Measurements from ENCODE around the gene KIF17.
A peak's percentile ranks its signal among the peaks of the same experiment; 100 is the strongest.

Gene KIF17

GRCh38 chr1:20636785-20637347 lies 80.9 kb downstream of the KIF17 start:
- Histone ChIP-seq H3K9me3 (ENCODE audit: control insufficient read depth in 2 of 2, low read length in 2 of 2) (no peaks in the 10 kb centered on the region), H3K9ac (ENCODE audit: low read length in 2 of 2) (no peak overlapping the region), H3K27me3 (ENCODE audit: control insufficient read depth in 1 of 2, insufficient read depth in 2 of 2, low read length in 2 of 2) (no peaks in the 10 kb centered on the region), H3K27ac (ENCODE audit: low read length) (no peak overlapping the region), H3K4me1 (ENCODE audit: control insufficient read depth, insufficient read depth, low read length) (peaks cover 17% of the 10 kb centered on the region), H3K36me3 (ENCODE audit: control insufficient read depth in 2 of 2, insufficient read depth in 2 of 2, low read length in 2 of 2) (peaks cover 30 to 45% of the 10 kb centered on the region in 2 donors), H3K4me3 (ENCODE audit: low read length in 2 of 2) (no peak overlapping the region)

- Histone ChIP-seq H3K4me1 (ENCODE audit: control insufficient read depth, insufficient read depth, low read length) (peaks cover 17% of the 10 kb centered on the region), H3K27ac (ENCODE audit: low read length) (no peak overlapping the region), H3K27me3 (ENCODE audit: control insufficient read depth in 1 of 2, insufficient read depth in 2 of 2, low read length in 2 of 2) (no peaks in the 10 kb centered on the region), H3K4me3 (ENCODE audit: low read length in 2 of 2) (peak overlapping the region; percentile 73 to 74), H3K9me3 (ENCODE audit: control insufficient read depth in 2 of 2, low read length in 2 of 2) (no peaks in the 10 kb centered on the region), H3K36me3 (ENCODE audit: control insufficient read depth in 2 of 2, insufficient read depth in 2 of 2, low read length in 2 of 2) (peaks cover 20 to 25% of the 10 kb centered on the region in 2 donors), H3K9ac (ENCODE audit: low read length in 2 of 2) (peak overlapping the region; percentile 51 to 67)
Measured at GRCh38 chr1:20634594-20635084, 83.2 kb downstream of the KIF17 start.

GRCh38 chr1:20634065-20634593 lies 83.7 kb downstream of the KIF17 start:
- peak overlapping the region; percentile 80 for H3K27ac ChIP-seq (ENCODE audit: low read length)
- peaks cover 17% of the 10 kb centered on the region for H3K4me1 ChIP-seq (ENCODE audit: control insufficient read depth, insufficient read depth, low read length)
- H3K9me3 ChIP-seq (ENCODE audit: control insufficient read depth in 2 of 2, low read length in 2 of 2): no peaks in the 10 kb centered on the region
- peaks cover 15 to 21% of the 10 kb centered on the region in 2 donors for H3K36me3 ChIP-seq (ENCODE audit: control insufficient read depth in 2 of 2, insufficient read depth in 2 of 2, low read length in 2 of 2)
- H3K27me3 ChIP-seq (ENCODE audit: control insufficient read depth in 1 of 2, insufficient read depth in 2 of 2, low read length in 2 of 2): no peaks in the 10 kb centered on the region
- peak overlapping the region; percentile 66 to 67 for H3K9ac ChIP-seq (ENCODE audit: low read length in 2 of 2)
- H3K4me3 ChIP-seq (ENCODE audit: low read length in 2 of 2): peak overlapping the region; percentile 73 to 74

GRCh38 chr1:20633190-20634064 lies 84.4 kb downstream of the KIF17 start, which contains the start of gene PINK1:
PINK1 (plus strand) TSS chr1:20633458; CDS start chr1:20633549, 91 bp downstream.
- Histone ChIP-seq H3K9me3 (ENCODE audit: control insufficient read depth in 2 of 2, low read length in 2 of 2) (no peaks in the 10 kb centered on the region), H3K27me3 (ENCODE audit: control insufficient read depth in 1 of 2, insufficient read depth in 2 of 2, low read length in 2 of 2) (no peaks in the 10 kb centered on the region), H3K9ac (ENCODE audit: low read length in 2 of 2) (peak within 1 kb of the TSS; percentile 67 to 72), H3K27ac (ENCODE audit: low read length) (peak within 1 kb of the TSS; percentile 80), H3K4me3 (ENCODE audit: low read length in 2 of 2) (peak within 1 kb of the TSS; percentile 73 to 74), H3K4me1 (ENCODE audit: control insufficient read depth, insufficient read depth, low read length) (peaks cover 17% of the 10 kb centered on the region), H3K36me3 (ENCODE audit: control insufficient read depth in 2 of 2, insufficient read depth in 2 of 2, low read length in 2 of 2) (peaks cover 8 to 14% of the 10 kb centered on the region in 2 donors)

- Histone ChIP-seq H3K27ac (ENCODE audit: low read length) (no peak overlapping the region), H3K36me3 (ENCODE audit: control insufficient read depth in 2 of 2, insufficient read depth in 2 of 2, low read length in 2 of 2) (peaks cover 0 to 5% of the 10 kb centered on the region in 2 donors), H3K9me3 (ENCODE audit: control insufficient read depth in 2 of 2, low read length in 2 of 2) (no peaks in the 10 kb centered on the region)
Measured at GRCh38 chr1:20632386-20632785, 85.4 kb downstream of the KIF17 start.

GRCh38 chr1:20630729-20631128 lies 87.1 kb downstream of the KIF17 start:
- Histone ChIP-seq H3K4me1 (ENCODE audit: control insufficient read depth, insufficient read depth, low read length) (peaks cover 15% of the 10 kb centered on the region), H3K9me3 (ENCODE audit: control insufficient read depth in 2 of 2, low read length in 2 of 2) (peaks cover 0 to 3% of the 10 kb centered on the region in 2 donors), H3K27ac (ENCODE audit: low read length) (no peak overlapping the region), H3K27me3 (ENCODE audit: control insufficient read depth in 1 of 2, insufficient read depth in 2 of 2, low read length in 2 of 2) (peaks cover 0 to 3% of the 10 kb centered on the region in 2 donors), H3K9ac (ENCODE audit: low read length in 2 of 2) (no peak overlapping the region), H3K36me3 (ENCODE audit: control insufficient read depth in 2 of 2, insufficient read depth in 2 of 2, low read length in 2 of 2) (no peaks in the 10 kb centered on the region), H3K4me3 (ENCODE audit: low read length in 2 of 2) (no peak overlapping the region)

More at GRCh38 chr1:20632386-20632785, 85.4 kb downstream of the KIF17 start:
- no peak overlapping the region for H3K9ac ChIP-seq (ENCODE audit: low read length in 2 of 2)
- peaks cover 0 to 2% of the 10 kb centered on the region in 2 donors for H3K27me3 ChIP-seq (ENCODE audit: control insufficient read depth in 1 of 2, insufficient read depth in 2 of 2, low read length in 2 of 2)
- H3K4me3 ChIP-seq (ENCODE audit: low read length in 2 of 2): no peak overlapping the region
- H3K4me1 ChIP-seq (ENCODE audit: control insufficient read depth, insufficient read depth, low read length): peaks cover 17% of the 10 kb centered on the region

GRCh38 chr1:20626524-20626923 lies 91.3 kb downstream of the KIF17 start:
- Histone ChIP-seq H3K36me3 (ENCODE audit: control insufficient read depth in 2 of 2, insufficient read depth in 2 of 2, low read length in 2 of 2) (no peaks in the 10 kb centered on the region), H3K27me3 (ENCODE audit: control insufficient read depth in 1 of 2, insufficient read depth in 2 of 2, low read length in 2 of 2) (peaks cover 0 to 5% of the 10 kb centered on the region in 2 donors), H3K27ac (ENCODE audit: low read length) (no peak overlapping the region), H3K4me3 (ENCODE audit: low read length in 2 of 2) (no peak overlapping the region), H3K4me1 (ENCODE audit: control insufficient read depth, insufficient read depth, low read length) (no peaks in the 10 kb centered on the region), H3K9me3 (ENCODE audit: control insufficient read depth in 2 of 2, low read length in 2 of 2) (peaks cover 0 to 3% of the 10 kb centered on the region in 2 donors), H3K9ac (ENCODE audit: low read length in 2 of 2) (no peak overlapping the region)

GRCh38 chr1:20626098-20626427 lies 91.7 kb downstream of the KIF17 start:
- Histone ChIP-seq H3K4me1 (ENCODE audit: control insufficient read depth, insufficient read depth, low read length) (no peaks in the 10 kb centered on the region), H3K36me3 (ENCODE audit: control insufficient read depth in 2 of 2, insufficient read depth in 2 of 2, low read length in 2 of 2) (no peaks in the 10 kb centered on the region), H3K27me3 (ENCODE audit: control insufficient read depth in 1 of 2, insufficient read depth in 2 of 2, low read length in 2 of 2) (peaks cover 0 to 5% of the 10 kb centered on the region in 2 donors), H3K27ac (ENCODE audit: low read length) (no peak overlapping the region), H3K9ac (ENCODE audit: low read length in 2 of 2) (no peak overlapping the region), H3K9me3 (ENCODE audit: control insufficient read depth in 2 of 2, low read length in 2 of 2) (peaks cover 0 to 3% of the 10 kb centered on the region in 2 donors), H3K4me3 (ENCODE audit: low read length in 2 of 2) (no peak overlapping the region)

- Histone ChIP-seq H3K4me3 (ENCODE audit: low read length in 2 of 2) (no peak overlapping the region), H3K27ac (ENCODE audit: low read length) (no peak overlapping the region), H3K4me1 (ENCODE audit: control insufficient read depth, insufficient read depth, low read length) (no peaks in the 10 kb centered on the region), H3K36me3 (ENCODE audit: control insufficient read depth in 2 of 2, insufficient read depth in 2 of 2, low read length in 2 of 2) (no peaks in the 10 kb centered on the region), H3K9ac (ENCODE audit: low read length in 2 of 2) (no peak overlapping the region), H3K9me3 (ENCODE audit: control insufficient read depth in 2 of 2, low read length in 2 of 2) (peaks cover 0 to 3% of the 10 kb centered on the region in 2 donors), H3K27me3 (ENCODE audit: control insufficient read depth in 1 of 2, insufficient read depth in 2 of 2, low read length in 2 of 2) (peaks cover 0 to 5% of the 10 kb centered on the region in 2 donors)
Measured at GRCh38 chr1:20625176-20626097, 92.4 kb downstream of the KIF17 start.

- Histone ChIP-seq H3K27me3 (ENCODE audit: control insufficient read depth in 1 of 2, insufficient read depth in 2 of 2, low read length in 2 of 2) (peaks cover 0 to 5% of the 10 kb centered on the region in 2 donors), H3K4me3 (ENCODE audit: low read length in 2 of 2) (no peak overlapping the region), H3K36me3 (ENCODE audit: control insufficient read depth in 2 of 2, insufficient read depth in 2 of 2, low read length in 2 of 2) (no peaks in the 10 kb centered on the region), H3K9me3 (ENCODE audit: control insufficient read depth in 2 of 2, low read length in 2 of 2) (peaks cover 0 to 3% of the 10 kb centered on the region in 2 donors), H3K27ac (ENCODE audit: low read length) (no peak overlapping the region), H3K4me1 (ENCODE audit: control insufficient read depth, insufficient read depth, low read length) (no peaks in the 10 kb centered on the region), H3K9ac (ENCODE audit: low read length in 2 of 2) (no peak overlapping the region)
Measured at GRCh38 chr1:20624709-20625108, 93.1 kb downstream of the KIF17 start.
